ENCODE results near the gene ZFAND3. TPM values are rescaled to one million over a fixed set of nuclear protein-coding genes. Genes with fewer than 3 reads are reported as not detected.

ZFAND3 gene
- polyA plus RNA-seq, 1 experiment = 15.5 TPM

DNA sequence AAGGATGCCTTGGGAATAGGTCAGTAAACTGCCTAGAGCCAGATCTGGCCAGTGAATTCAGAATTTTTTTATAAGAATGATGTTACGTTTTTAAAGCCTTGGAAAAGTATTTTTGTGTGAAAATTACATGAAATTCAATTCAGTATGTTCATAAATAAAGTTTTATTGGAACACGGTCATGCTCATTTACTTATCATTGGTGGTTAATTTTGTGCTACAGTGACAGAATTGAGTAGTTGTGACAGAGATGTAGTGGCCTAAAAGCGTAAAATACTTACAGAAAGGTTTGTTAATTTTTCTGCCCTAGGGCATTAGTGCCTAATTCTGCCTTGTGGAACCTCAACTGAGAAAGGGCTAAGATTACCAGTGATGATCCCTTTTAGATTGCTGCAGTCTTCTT is 28.2 kb downstream of the ZFAND3 start:
- ChIA-PET POLR2A (no interaction called here), CTCF (interaction anchor here (1.4 to 2.3 kb wide), 2 partner anchors 12 to 143 kb away, joined by 3 to 8 read pairs; no protein-coding TSS in a partner anchor)
- TF ChIP-seq, protein P1, sequence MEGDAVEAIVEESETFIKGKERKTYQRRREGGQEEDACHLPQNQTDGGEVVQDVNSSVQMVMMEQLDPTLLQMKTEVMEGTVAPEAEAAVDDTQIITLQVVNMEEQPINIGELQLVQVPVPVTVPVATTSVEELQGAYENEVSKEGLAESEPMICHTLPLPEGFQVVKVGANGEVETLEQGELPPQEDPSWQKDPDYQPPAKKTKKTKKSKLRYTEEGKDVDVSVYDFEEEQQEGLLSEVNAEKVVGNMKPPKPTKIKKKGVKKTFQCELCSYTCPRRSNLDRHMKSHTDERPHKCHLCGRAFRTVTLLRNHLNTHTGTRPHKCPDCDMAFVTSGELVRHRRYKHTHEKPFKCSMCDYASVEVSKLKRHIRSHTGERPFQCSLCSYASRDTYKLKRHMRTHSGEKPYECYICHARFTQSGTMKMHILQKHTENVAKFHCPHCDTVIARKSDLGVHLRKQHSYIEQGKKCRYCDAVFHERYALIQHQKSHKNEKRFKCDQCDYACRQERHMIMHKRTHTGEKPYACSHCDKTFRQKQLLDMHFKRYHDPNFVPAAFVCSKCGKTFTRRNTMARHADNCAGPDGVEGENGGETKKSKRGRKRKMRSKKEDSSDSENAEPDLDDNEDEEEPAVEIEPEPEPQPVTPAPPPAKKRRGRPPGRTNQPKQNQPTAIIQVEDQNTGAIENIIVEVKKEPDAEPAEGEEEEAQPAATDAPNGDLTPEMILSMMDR (IDR thresholded peaks at IDR 0.05; ENCODE audit: low read depth, low read length) = no peak
- Histone ChIP-seq H3K27me3 (ENCODE audit: control insufficient read depth, insufficient read depth, low read length) (no peaks in the 10 kb centered on the region), H3K4me3 (ENCODE audit: low read depth, low read length) (no peak overlapping the region), H3K27ac (ENCODE audit: low read depth, low read length) (no peak overlapping the region), H3K9me3 (ENCODE audit: control insufficient read depth, insufficient read depth, low read length) (no peaks in the 10 kb centered on the region)
- no peak for DNase-seq (ENCODE audit: low read depth, low spot score)

DNA sequence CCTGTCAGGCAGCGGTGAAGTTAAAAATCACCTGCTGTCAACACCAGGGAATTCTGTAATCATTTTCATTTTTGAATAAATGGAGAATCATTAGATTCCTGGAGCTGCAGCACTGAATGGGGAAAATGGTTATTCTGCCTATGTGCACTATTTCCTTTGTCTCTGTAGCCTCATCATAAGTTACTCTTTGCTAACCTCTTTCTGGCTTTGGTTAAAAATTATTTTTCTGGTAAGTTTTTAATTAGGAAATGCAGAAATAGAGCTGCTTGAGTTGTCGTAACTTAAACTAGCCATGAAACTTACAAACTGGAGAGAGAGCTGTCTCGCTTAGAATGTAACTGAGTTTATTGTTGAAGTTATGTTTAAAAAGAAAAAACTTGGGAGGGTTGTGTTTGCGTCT is 28.8 kb downstream of the ZFAND3 start:
- Histone ChIP-seq H3K4me3 (ENCODE audit: low read depth, low read length) (no peak overlapping the region), H3K9me3 (ENCODE audit: control insufficient read depth, insufficient read depth, low read length) (no peaks in the 10 kb centered on the region), H3K27ac (ENCODE audit: low read depth, low read length) (no peak overlapping the region), H3K27me3 (ENCODE audit: control insufficient read depth, insufficient read depth, low read length) (no peaks in the 10 kb centered on the region)
- CTCF ChIA-PET = interaction anchor here (0.8 to 1.1 kb wide), 2 partner anchors 21 to 57 kb away, joined by 3 read pairs; no protein-coding TSS in a partner anchor
- TF ChIP-seq, protein P1 (IDR thresholded peaks at IDR 0.05; ENCODE audit: low read depth, low read length) = no peak
- no peak for DNase-seq (ENCODE audit: low read depth, low spot score)
- POLR2A ChIA-PET = interaction anchor here (0.5 kb wide), 1 partner anchor 123 kb away, joined by 4 read pairs; no protein-coding TSS in a partner anchor

DNA sequence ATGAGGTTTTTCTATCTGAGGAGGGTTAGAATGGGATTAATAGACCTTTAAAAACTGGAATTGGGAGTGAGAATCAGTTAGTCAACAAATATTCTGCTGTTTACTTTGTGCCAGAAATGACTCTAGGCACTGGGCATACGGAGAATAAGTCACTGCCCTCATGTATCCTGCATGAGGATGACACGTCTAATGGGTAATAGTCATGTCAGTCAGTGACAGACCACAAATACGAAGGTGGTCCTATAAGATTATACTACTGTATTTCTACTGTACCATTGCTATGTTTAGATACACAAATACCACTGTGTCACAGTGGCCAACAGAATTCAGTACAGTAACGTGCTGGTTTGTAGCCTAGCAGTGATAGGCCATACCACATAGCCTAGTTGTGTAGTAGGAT is 30.7 kb downstream of the ZFAND3 start:
- POLR2A ChIA-PET = no interaction called here
- TF ChIP-seq, protein P1 (IDR thresholded peaks at IDR 0.05; ENCODE audit: low read depth, low read length) = no peak
- H3K27ac ChIP-seq (ENCODE audit: low read depth, low read length) = no peak overlapping the region
- CTCF ChIA-PET = no interaction called here
- H3K9me3 ChIP-seq (ENCODE audit: control insufficient read depth, insufficient read depth, low read length) = no peaks in the 10 kb centered on the region
- no peak for DNase-seq (ENCODE audit: low read depth, low spot score)
- H3K27me3 ChIP-seq (ENCODE audit: control insufficient read depth, insufficient read depth, low read length) = no peaks in the 10 kb centered on the region
- H3K4me3 ChIP-seq (ENCODE audit: low read depth, low read length) = no peak overlapping the region

DNA sequence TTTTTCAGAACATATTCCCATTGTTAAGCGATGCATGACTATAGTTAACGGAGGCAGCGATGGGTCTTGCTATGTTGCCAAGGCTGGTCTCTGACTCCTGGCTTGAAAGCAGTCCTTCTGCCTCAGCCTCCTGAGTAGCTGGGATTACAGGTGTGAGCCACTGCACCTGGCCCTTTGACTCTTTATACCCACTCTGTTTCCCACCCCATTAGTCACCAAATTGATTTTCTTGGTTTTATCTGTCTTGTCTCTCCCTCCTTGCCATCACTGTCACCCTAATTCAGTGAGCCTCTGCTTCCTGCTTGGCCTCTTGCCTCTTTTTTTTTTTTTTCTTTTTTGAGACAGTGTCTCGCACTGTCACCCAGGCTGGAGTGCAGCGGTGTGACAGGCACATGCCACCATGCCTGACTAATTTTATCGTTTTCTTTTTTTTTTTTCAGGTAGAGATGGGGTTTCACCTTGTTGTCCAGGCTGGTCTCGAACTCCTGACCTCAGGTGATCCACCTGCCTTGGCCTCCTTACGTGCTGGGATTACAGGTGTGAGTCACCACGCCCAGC is 31.3 kb downstream of the ZFAND3 start:
- H3K27ac ChIP-seq (ENCODE audit: low read depth, low read length) = no peak overlapping the region
- no peaks in the 10 kb centered on the region for H3K27me3 ChIP-seq (ENCODE audit: control insufficient read depth, insufficient read depth, low read length)
- H3K9me3 ChIP-seq (ENCODE audit: control insufficient read depth, insufficient read depth, low read length) = no peaks in the 10 kb centered on the region
- H3K4me3 ChIP-seq (ENCODE audit: low read depth, low read length) = no peak overlapping the region
- TF ChIP-seq, protein P1 (IDR thresholded peaks at IDR 0.05; ENCODE audit: low read depth, low read length) = no peak
- ChIA-PET CTCF (no interaction called here), POLR2A (no interaction called here)
- DNase-seq (ENCODE audit: low read depth, low spot score) = no peak

DNA sequence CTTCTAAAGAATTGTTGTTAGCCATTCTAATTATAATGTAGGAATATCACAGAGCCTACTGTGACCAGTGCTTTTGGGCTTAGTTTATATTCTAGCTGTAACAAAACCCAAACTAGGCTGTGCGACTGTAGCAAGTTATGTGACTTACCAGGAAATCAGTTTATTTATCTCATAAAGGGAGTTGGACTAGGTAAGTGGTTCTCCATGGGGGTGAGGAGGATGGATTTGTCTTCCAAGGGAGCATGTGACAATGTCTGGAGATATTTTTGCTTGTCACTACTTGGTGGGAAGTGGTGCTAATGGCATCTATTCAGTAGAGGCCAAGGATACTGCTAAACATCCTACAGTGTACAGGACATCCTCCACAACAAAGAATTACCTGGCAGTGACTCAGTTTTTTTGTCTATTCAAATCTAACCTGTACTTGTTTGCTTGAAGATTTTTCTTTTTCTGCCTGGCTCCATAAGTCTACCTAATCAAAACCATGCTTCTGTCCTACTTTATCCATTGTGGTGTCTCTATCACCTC is 32.5 kb downstream of the ZFAND3 start:
- ChIA-PET CTCF (no interaction called here), POLR2A (no interaction called here)
- TF ChIP-seq, protein P1 (IDR thresholded peaks at IDR 0.05; ENCODE audit: low read depth, low read length) = no peak
- H3K9me3 ChIP-seq (ENCODE audit: control insufficient read depth, insufficient read depth, low read length) = no peaks in the 10 kb centered on the region
- DNase-seq (ENCODE audit: low read depth, low spot score) = no peak
- H3K27ac ChIP-seq (ENCODE audit: low read depth, low read length) = no peak overlapping the region
- H3K27me3 ChIP-seq (ENCODE audit: control insufficient read depth, insufficient read depth, low read length) = no peaks in the 10 kb centered on the region
- H3K4me3 ChIP-seq (ENCODE audit: low read depth, low read length) = no peak overlapping the region

Measured in AG04450 (cell line).